ENCODE measurements around the gene CALY.
A peak's percentile ranks its signal among the peaks of the same experiment; 100 is the strongest.

The CALY gene

DNA sequence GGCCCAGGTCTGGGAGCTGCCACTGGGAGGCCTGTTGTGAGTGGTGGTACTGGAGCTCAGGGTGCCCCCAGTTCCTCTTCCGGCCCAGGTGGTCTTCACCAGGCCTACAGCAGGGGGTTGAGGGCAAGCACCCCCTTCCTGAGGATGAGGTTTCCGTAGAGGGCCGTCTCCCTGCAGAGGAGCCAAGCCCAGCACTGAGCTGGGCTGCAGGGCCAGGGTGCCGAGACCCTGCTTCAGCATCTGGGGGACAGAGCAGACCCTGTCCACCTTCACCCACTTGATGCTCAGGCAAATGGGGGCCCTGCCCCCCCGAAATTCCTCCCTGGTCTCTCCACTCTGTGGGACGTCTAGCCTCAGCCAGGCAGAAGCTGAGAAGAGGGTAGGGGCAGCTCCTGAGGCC lies 18.6 kb upstream of the CALY start:
- Histone ChIP-seq H3K4ac (ENCODE audit: low read length) (no peak overlapping the region), H2BK5ac (ENCODE audit: low read length) (no peak overlapping the region)
- WGBS, 2 donors (ENCODE audit: extremely low coverage in 2 of 2, insufficient read length in 2 of 2, insufficient replicate concordance in 1 of 2), result no CpG with 5 or more reads among the region's 6 CpGs

DNA sequence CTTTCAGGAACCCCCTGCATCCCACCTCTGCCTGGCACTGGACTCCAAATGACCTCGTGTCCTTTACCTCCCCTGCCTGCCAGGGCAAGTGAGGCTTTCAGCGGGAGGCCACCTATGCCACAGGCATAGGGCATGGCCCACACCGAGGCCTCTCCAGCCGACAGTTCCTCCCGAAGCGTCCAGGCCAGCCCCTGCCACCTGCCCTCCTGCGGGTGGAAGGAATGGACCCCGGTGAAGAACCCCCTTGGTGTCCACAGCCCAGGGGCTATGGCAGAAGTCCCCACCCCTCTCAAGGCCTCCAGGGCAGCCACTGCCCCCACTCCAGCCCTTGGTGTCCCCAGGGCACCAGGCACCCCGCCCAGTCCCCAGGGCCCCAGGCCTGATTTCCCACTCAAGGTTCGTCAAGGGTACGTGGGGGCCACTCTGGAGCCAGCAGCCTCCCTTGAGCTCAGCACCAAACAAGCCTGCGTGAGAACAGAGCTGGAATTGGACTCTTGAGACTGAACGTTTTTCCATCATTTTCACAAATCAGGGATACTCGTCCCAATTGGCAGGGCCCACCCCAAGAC lies 18.1 kb upstream of the CALY start:
- no peak overlapping the region for H2AFZ ChIP-seq (ENCODE audit: low read length)
- H3K9ac ChIP-seq (ENCODE audit: low read depth, low read length, poor library complexity), result no peak overlapping the region
- peaks cover 0 to 4% of the 10 kb centered on the region in 2 donors for H3K36me3 ChIP-seq (replicated peaks in 1 of 2; ENCODE audit: control insufficient read depth in 2 of 2, insufficient read depth in 2 of 2, low read length in 2 of 2)
- no peak overlapping the region for H4K91ac ChIP-seq (ENCODE audit: low read depth, low read length, poor library complexity)
- H3K9me3 ChIP-seq (replicated peaks in 1 of 2; ENCODE audit: control insufficient read depth in 2 of 2, insufficient read depth in 1 of 2, low read depth in 1 of 2, low read length in 2 of 2), result peaks cover 0 to 2% of the 10 kb centered on the region in 2 donors
- H3K4me2 ChIP-seq (ENCODE audit: insufficient read depth, low read length, poor library complexity, severe bottlenecking), result no peak overlapping the region
- H2BK120ac ChIP-seq (ENCODE audit: low read depth, low read length), result no peak overlapping the region
- H3K18ac ChIP-seq (ENCODE audit: low read length), result no peak overlapping the region
- no peak overlapping the region for H2AK5ac ChIP-seq (ENCODE audit: low read depth, low read length)
- H3K23ac ChIP-seq (ENCODE audit: low read depth, low read length, poor library complexity), result no peak overlapping the region
- H3K4me3 ChIP-seq (ENCODE audit: low read length in 2 of 2), result no peak overlapping the region
- no peak overlapping the region for H3K4ac ChIP-seq (ENCODE audit: low read length)
- no CpG with 5 or more reads among the region's 14 CpGs for WGBS, 2 donors (ENCODE audit: extremely low coverage in 2 of 2, insufficient read length in 2 of 2, insufficient replicate concordance in 1 of 2)
- H3K79me1 ChIP-seq (ENCODE audit: low read depth, low read length), result peaks cover 13% of the 10 kb centered on the region
- DNase-seq (ENCODE audit: low spot score), result no peak
- no peak overlapping the region for H3K27ac ChIP-seq (replicated peaks; ENCODE audit: low read length)
- H3K14ac ChIP-seq (ENCODE audit: low read length), result peak overlapping the region; percentile 56
- H3K27me3 ChIP-seq (ENCODE audit: control insufficient read depth in 3 of 3, insufficient read depth in 3 of 3, low read depth in 1 of 3, low read length in 3 of 3), result peaks cover 0 to 2% (median 0%) of the 10 kb centered on the region in 3 experiments
- peaks cover 0 to 6% of the 10 kb centered on the region in 2 donors for H3K4me1 ChIP-seq (ENCODE audit: control insufficient read depth in 2 of 2, insufficient read depth in 1 of 2, low read depth in 1 of 2, low read length in 2 of 2)
- H2BK15ac ChIP-seq (ENCODE audit: low read length), result no peak overlapping the region
- H4K8ac ChIP-seq (ENCODE audit: low read depth, low read length), result no peak overlapping the region
- H2BK12ac ChIP-seq (ENCODE audit: low read length), result no peak overlapping the region
- no peak overlapping the region for H2BK5ac ChIP-seq (ENCODE audit: low read length)

More for the DNA sequence above, 18.6 kb upstream of the CALY start:
- Histone ChIP-seq H3K4me2 (ENCODE audit: insufficient read depth, low read length, poor library complexity, severe bottlenecking) (no peak overlapping the region), H3K27me3 (ENCODE audit: control insufficient read depth in 3 of 3, insufficient read depth in 3 of 3, low read depth in 1 of 3, low read length in 3 of 3) (peaks cover 0 to 2% (median 0%) of the 10 kb centered on the region in 3 experiments), H4K8ac (ENCODE audit: low read depth, low read length) (no peak overlapping the region), H3K23ac (ENCODE audit: low read depth, low read length, poor library complexity) (no peak overlapping the region), H2BK120ac (ENCODE audit: low read depth, low read length) (no peak overlapping the region), H3K4me1 (ENCODE audit: control insufficient read depth in 2 of 2, insufficient read depth in 1 of 2, low read depth in 1 of 2, low read length in 2 of 2) (peaks cover 0 to 6% of the 10 kb centered on the region in 2 donors), H3K4me3 (ENCODE audit: low read length in 2 of 2) (no peak overlapping the region), H2BK12ac (ENCODE audit: low read length) (no peak overlapping the region), H3K9ac (ENCODE audit: low read depth, low read length, poor library complexity) (no peak overlapping the region), H3K18ac (ENCODE audit: low read length) (no peak overlapping the region), H4K91ac (ENCODE audit: low read depth, low read length, poor library complexity) (no peak overlapping the region), H3K14ac (ENCODE audit: low read length) (no peak overlapping the region), H3K36me3 (replicated peaks in 1 of 2; ENCODE audit: control insufficient read depth in 2 of 2, insufficient read depth in 2 of 2, low read length in 2 of 2) (peaks cover 0 to 4% of the 10 kb centered on the region in 2 donors), H3K27ac (replicated peaks; ENCODE audit: low read length) (no peak overlapping the region), H3K79me1 (ENCODE audit: low read depth, low read length) (peaks cover 13% of the 10 kb centered on the region), H2AK5ac (ENCODE audit: low read depth, low read length) (no peak overlapping the region), H2BK15ac (ENCODE audit: low read length) (no peak overlapping the region), H2AFZ (ENCODE audit: low read length) (no peak overlapping the region), H3K9me3 (replicated peaks in 1 of 2; ENCODE audit: control insufficient read depth in 2 of 2, insufficient read depth in 1 of 2, low read depth in 1 of 2, low read length in 2 of 2) (no peaks in the 10 kb centered on the region)
- DNase-seq (ENCODE audit: low spot score), result no peak

GRCh38 chr10:133353988-133354605 lies 17.4 kb upstream of the CALY start:
- Histone ChIP-seq H3K36me3 (replicated peaks in 1 of 2; ENCODE audit: control insufficient read depth in 2 of 2, insufficient read depth in 2 of 2, low read length in 2 of 2) (peaks cover 0 to 4% of the 10 kb centered on the region in 2 donors), H3K23ac (ENCODE audit: low read depth, low read length, poor library complexity) (no peak overlapping the region), H3K18ac (ENCODE audit: low read length) (no peak overlapping the region), H2BK12ac (ENCODE audit: low read length) (no peak overlapping the region), H3K9ac (ENCODE audit: low read depth, low read length, poor library complexity) (no peak overlapping the region), H3K14ac (ENCODE audit: low read length) (no peak overlapping the region), H3K4ac (ENCODE audit: low read length) (no peak overlapping the region), H2AK5ac (ENCODE audit: low read depth, low read length) (no peak overlapping the region), H2AFZ (ENCODE audit: low read length) (no peak overlapping the region), H3K27me3 (ENCODE audit: control insufficient read depth in 3 of 3, insufficient read depth in 3 of 3, low read depth in 1 of 3, low read length in 3 of 3) (peaks cover 0 to 2% (median 0%) of the 10 kb centered on the region in 3 experiments), H2BK15ac (ENCODE audit: low read length) (no peak overlapping the region), H4K91ac (ENCODE audit: low read depth, low read length, poor library complexity) (no peak overlapping the region), H3K27ac (replicated peaks; ENCODE audit: low read length) (no peak overlapping the region), H3K4me1 (ENCODE audit: control insufficient read depth in 2 of 2, insufficient read depth in 1 of 2, low read depth in 1 of 2, low read length in 2 of 2) (peaks cover 0 to 9% of the 10 kb centered on the region in 2 donors), H2BK120ac (ENCODE audit: low read depth, low read length) (no peak overlapping the region), H2BK5ac (ENCODE audit: low read length) (no peak overlapping the region), H3K79me1 (ENCODE audit: low read depth, low read length) (peaks cover 13% of the 10 kb centered on the region), H3K9me3 (replicated peaks in 1 of 2; ENCODE audit: control insufficient read depth in 2 of 2, insufficient read depth in 1 of 2, low read depth in 1 of 2, low read length in 2 of 2) (peaks cover 0 to 4% of the 10 kb centered on the region in 2 donors), H4K8ac (ENCODE audit: low read depth, low read length) (no peak overlapping the region), H3K4me3 (ENCODE audit: low read length in 2 of 2) (no peak overlapping the region), H3K4me2 (ENCODE audit: insufficient read depth, low read length, poor library complexity, severe bottlenecking) (no peak overlapping the region)
- WGBS, 2 donors (ENCODE audit: extremely low coverage in 2 of 2, insufficient read length in 2 of 2, insufficient replicate concordance in 1 of 2), result no CpG with 5 or more reads among the region's 16 CpGs
- no peak for DNase-seq (ENCODE audit: low spot score)

GRCh38 chr10:133353202-133353959 lies 16.7 kb upstream of the CALY start:
- Histone ChIP-seq H4K91ac (ENCODE audit: low read depth, low read length, poor library complexity) (no peak overlapping the region), H3K4ac (ENCODE audit: low read length) (no peak overlapping the region), H3K79me1 (ENCODE audit: low read depth, low read length) (peaks cover 13% of the 10 kb centered on the region), H3K36me3 (replicated peaks in 1 of 2; ENCODE audit: control insufficient read depth in 2 of 2, insufficient read depth in 2 of 2, low read length in 2 of 2) (peaks cover 0 to 4% of the 10 kb centered on the region in 2 donors), H2BK15ac (ENCODE audit: low read length) (no peak overlapping the region), H3K9me3 (replicated peaks in 1 of 2; ENCODE audit: control insufficient read depth in 2 of 2, insufficient read depth in 1 of 2, low read depth in 1 of 2, low read length in 2 of 2) (peaks cover 0 to 5% of the 10 kb centered on the region in 2 donors), H2BK5ac (ENCODE audit: low read length) (no peak overlapping the region), H3K4me2 (ENCODE audit: insufficient read depth, low read length, poor library complexity, severe bottlenecking) (no peak overlapping the region), H2AFZ (ENCODE audit: low read length) (no peak overlapping the region), H3K4me3 (ENCODE audit: low read length in 2 of 2) (no peak overlapping the region), H3K9ac (ENCODE audit: low read depth, low read length, poor library complexity) (peak overlapping the region; percentile 44), H3K27me3 (ENCODE audit: control insufficient read depth in 3 of 3, insufficient read depth in 3 of 3, low read depth in 1 of 3, low read length in 3 of 3) (peaks cover 0 to 2% (median 0%) of the 10 kb centered on the region in 3 experiments), H3K18ac (ENCODE audit: low read length) (peak overlapping the region; percentile 28), H2AK5ac (ENCODE audit: low read depth, low read length) (no peak overlapping the region), H4K8ac (ENCODE audit: low read depth, low read length) (peak overlapping the region; percentile 72), H3K14ac (ENCODE audit: low read length) (peak overlapping the region; percentile 71), H2BK120ac (ENCODE audit: low read depth, low read length) (no peak overlapping the region), H2BK12ac (ENCODE audit: low read length) (peak overlapping the region; percentile 22), H3K23ac (ENCODE audit: low read depth, low read length, poor library complexity) (peak overlapping the region; percentile 85), H3K27ac (replicated peaks; ENCODE audit: low read length) (no peak overlapping the region), H3K4me1 (ENCODE audit: control insufficient read depth in 2 of 2, insufficient read depth in 1 of 2, low read depth in 1 of 2, low read length in 2 of 2) (peaks cover 0 to 10% of the 10 kb centered on the region in 2 donors)
- WGBS, 2 donors (ENCODE audit: extremely low coverage in 2 of 2, insufficient read length in 2 of 2, insufficient replicate concordance in 1 of 2), result no CpG with 5 or more reads among the region's 16 CpGs
- DNase-seq (ENCODE audit: low spot score), result no peak
